ENCODE data around the gene RNF175. TPM values are rescaled to one million over a fixed set of nuclear protein-coding genes. Genes with fewer than 3 reads are reported as not detected.
"Not testable (repeated sequence)": the region's sequence is repeated elsewhere in the genome, so short reads cannot be mapped to it uniquely, and the experiment has no call there.

The RNF175 gene
- polyA plus RNA-seq, 1 experiment = not detected

GRCh38 chr4:153676984-153677383 is 82.8 kb downstream of the RNF175 start:
- TF ChIP-seq CTCF (IDR thresholded peaks at IDR 0.05; ENCODE audit: low read depth, low read length) = no peak
- DNase-seq (ENCODE audit: low read depth, low spot score) = no peak
- no peak overlapping the region for H3K4me3 ChIP-seq (ENCODE audit: low read depth, low read length)
- no peaks in the 10 kb centered on the region for H3K9me3 ChIP-seq (ENCODE audit: control insufficient read depth, insufficient read depth, low read length)
- no peak overlapping the region for H3K27ac ChIP-seq (ENCODE audit: low read depth, low read length)
- H3K27me3 ChIP-seq (ENCODE audit: control insufficient read depth, insufficient read depth, low read length) = peaks cover 2% of the 10 kb centered on the region
- ChIA-PET CTCF (no interaction called here), POLR2A (no interaction called here)

GRCh38 chr4:153676486-153676885 is 83.3 kb downstream of the RNF175 start:
- POLR2A ChIA-PET = no interaction called here
- H3K27me3 ChIP-seq (ENCODE audit: control insufficient read depth, insufficient read depth, low read length) = peaks cover 2% of the 10 kb centered on the region
- TF ChIP-seq CTCF (IDR thresholded peaks at IDR 0.05; ENCODE audit: low read depth, low read length) = no peak
- no peak for DNase-seq (ENCODE audit: low read depth, low spot score)
- H3K27ac ChIP-seq (ENCODE audit: low read depth, low read length) = no peak overlapping the region
- no peak overlapping the region for H3K4me3 ChIP-seq (ENCODE audit: low read depth, low read length)
- CTCF ChIA-PET = no interaction called here
- H3K9me3 ChIP-seq (ENCODE audit: control insufficient read depth, insufficient read depth, low read length) = no peaks in the 10 kb centered on the region

- TF ChIP-seq CTCF (IDR thresholded peaks at IDR 0.05; ENCODE audit: low read depth, low read length) = no peak
- POLR2A ChIA-PET = interaction anchor here (0.8 kb wide), 1 partner anchor 26 kb away, joined by 3 read pairs; no protein-coding TSS in a partner anchor
- DNase-seq (ENCODE audit: low read depth, low spot score) = no peak
- H3K27me3 ChIP-seq (ENCODE audit: control insufficient read depth, insufficient read depth, low read length) = no peaks in the 10 kb centered on the region
- CTCF ChIA-PET = interaction anchor here (0.7 kb wide), 1 partner anchor 15 kb away, joined by 5 read pairs; no protein-coding TSS in a partner anchor
- no peak overlapping the region for H3K4me3 ChIP-seq (ENCODE audit: low read depth, low read length)
- H3K9me3 ChIP-seq (ENCODE audit: control insufficient read depth, insufficient read depth, low read length) = no peaks in the 10 kb centered on the region
- no peak overlapping the region for H3K27ac ChIP-seq (ENCODE audit: low read depth, low read length)
Measured at GRCh38 chr4:153669838-153670237, 90.0 kb downstream of the RNF175 start.

GRCh38 chr4:153668647-153669046 is 91.2 kb downstream of the RNF175 start:
- Histone ChIP-seq H3K4me3 (ENCODE audit: low read depth, low read length) (no peak overlapping the region), H3K27me3 (ENCODE audit: control insufficient read depth, insufficient read depth, low read length) (no peaks in the 10 kb centered on the region), H3K9me3 (ENCODE audit: control insufficient read depth, insufficient read depth, low read length) (no peaks in the 10 kb centered on the region), H3K27ac (ENCODE audit: low read depth, low read length) (no peak overlapping the region)
- TF ChIP-seq CTCF (IDR thresholded peaks at IDR 0.05; ENCODE audit: low read depth, low read length) = no peak
- POLR2A ChIA-PET = no interaction called here
- CTCF ChIA-PET = no interaction called here
- DNase-seq (ENCODE audit: low read depth, low spot score) = no peak

GRCh38 chr4:153666505-153666904 is 93.3 kb downstream of the RNF175 start:
- DNase-seq (ENCODE audit: low read depth, low spot score); POLR2A ChIA-PET; CTCF ChIA-PET: not testable (repeated sequence)

GRCh38 chr4:153663667-153664066 is 96.2 kb downstream of the RNF175 start:
- ChIA-PET POLR2A (no interaction called here), CTCF (interaction anchor here (1.4 kb wide), 1 partner anchor 20 kb away, joined by 5 read pairs; no protein-coding TSS in a partner anchor)
- no peak for DNase-seq (ENCODE audit: low read depth, low spot score)
- TF ChIP-seq CTCF (IDR thresholded peaks at IDR 0.05; ENCODE audit: low read depth, low read length) = no peak
- no peaks in the 10 kb centered on the region for H3K27me3 ChIP-seq (ENCODE audit: control insufficient read depth, insufficient read depth, low read length)
- H3K27ac ChIP-seq (ENCODE audit: low read depth, low read length) = no peak overlapping the region
- no peak overlapping the region for H3K4me3 ChIP-seq (ENCODE audit: low read depth, low read length)
- no peaks in the 10 kb centered on the region for H3K9me3 ChIP-seq (ENCODE audit: control insufficient read depth, insufficient read depth, low read length)

More at GRCh38 chr4:153666505-153666904, 93.3 kb downstream of the RNF175 start:
- H3K27ac ChIP-seq (ENCODE audit: low read depth, low read length); H3K27me3 ChIP-seq (ENCODE audit: control insufficient read depth, insufficient read depth, low read length); H3K9me3 ChIP-seq (ENCODE audit: control insufficient read depth, insufficient read depth, low read length); H3K4me3 ChIP-seq (ENCODE audit: low read depth, low read length): not testable (repeated sequence)

Measured in AG04450 (cell line).